Peyer's patch (tissue), 4 donors: ENCODE results near the gene ZBTB7B.

Experiments
- CTCF ChIP-seq, 6 experiments: fragments of 450-650 bp in 4 of 6; fragments of 200-600 bp in 2 of 6; sonication (generic) in 1 of 6; IDR thresholded peaks; one replicate each; pipeline ENCODE4 v1.5.1; 2017 to 2019; ENCODE audit warnings: antibody characterized with exemption in 6 of 6, mild to moderate bottlenecking in 3 of 6, moderate library complexity in 1 of 6
- POLR2A ChIP-seq, 2 donors: fragments of 450-650 bp; IDR thresholded peaks; one replicate each; pipeline ENCODE4 v1.5.1; 2017; ENCODE audit warnings: antibody characterized with exemption in 2 of 2, mild to moderate bottlenecking in 2 of 2, moderate library complexity in 2 of 2

DNA sequence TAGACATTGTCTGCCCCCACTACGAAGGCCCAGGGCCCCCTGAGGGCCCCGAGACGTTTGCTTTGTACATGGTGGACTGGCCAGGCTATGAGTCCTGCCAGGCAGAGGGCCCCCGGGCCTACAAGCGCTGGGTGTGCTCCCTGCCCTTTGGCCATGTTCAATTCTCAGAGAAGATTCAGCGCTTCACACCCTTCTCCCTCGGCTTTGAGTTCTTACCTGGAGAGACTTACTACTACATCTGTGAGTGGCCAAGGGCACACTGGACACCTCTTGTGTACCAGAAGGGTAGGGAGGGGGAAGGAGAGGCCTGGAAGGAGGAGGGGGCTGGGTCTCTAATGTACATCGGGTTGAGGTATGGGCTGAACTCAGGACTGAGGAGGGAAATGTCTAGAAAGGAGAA, 64.2 kb downstream of the ZBTB7B start:
- TF ChIP-seq CTCF (IDR thresholded peaks at IDR 0.05) (no peak), POLR2A (IDR thresholded peaks at IDR 0.05) (no peak)
